HPDE6-E6E7 (cell line): ENCODE data around the gene SOST.
"Not testable (repeated sequence)": the region's sequence is repeated elsewhere in the genome, so short reads cannot be mapped to it uniquely, and the experiment has no call there.

Experiments used
- DNase-seq: peaks from one replicate; pipeline ENCODE4 v3.0.0; 2011; ENCODE audit warnings: missing footprints; ENCODE audit errors: extremely low spot score

Gene SOST

GRCh38 chr17:43758497-43759174 is at the start of gene SOST:
Gene SOST (minus strand): TSS chr17:43758791. CDS start chr17:43758741, 50 bp downstream.
- no peak for DNase-seq

DNA sequence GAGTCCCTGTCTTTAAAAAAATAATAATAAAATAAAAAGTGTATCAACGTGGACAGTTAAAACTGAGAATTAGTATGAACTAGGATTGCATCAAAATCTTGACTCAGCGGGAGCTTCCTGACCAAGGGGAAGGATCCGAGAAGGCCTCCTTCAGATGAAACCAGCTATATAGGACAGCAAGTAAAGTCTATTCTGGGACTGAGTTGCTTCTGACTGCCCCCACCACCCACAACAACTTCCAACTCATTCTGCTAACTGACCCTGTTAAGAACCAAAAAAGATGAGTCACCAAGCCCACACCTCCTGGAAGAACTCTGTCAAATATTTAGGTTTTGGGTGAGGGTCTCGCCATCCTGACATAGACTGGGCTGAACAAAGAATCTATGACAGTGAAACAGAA is 49.5 kb upstream of the SOST start:
- no peak for DNase-seq

- DNase-seq: no peak
Measured at GRCh38 chr17:43805117-43805516, 46.5 kb upstream of the SOST start.

DNA sequence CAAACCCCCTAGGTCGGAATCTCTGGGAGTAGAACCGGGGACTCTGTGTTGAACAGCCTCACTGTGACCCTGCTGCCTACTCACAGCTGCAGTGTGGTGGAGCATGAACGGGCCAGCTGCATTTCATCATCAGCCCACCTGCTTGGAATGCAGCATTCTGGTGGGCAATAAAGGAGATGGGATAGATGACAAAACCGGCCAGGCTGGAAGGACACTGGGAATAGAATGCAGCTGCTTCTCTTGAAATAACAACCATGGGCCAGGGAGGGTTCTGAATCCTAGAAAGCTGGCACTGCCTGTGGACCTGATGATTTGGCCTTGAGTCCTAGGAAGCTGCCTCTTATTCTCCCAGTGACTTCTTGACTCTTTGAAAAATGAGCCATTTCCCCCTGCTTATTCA is 45.2 kb upstream of the SOST start:
- no peak for DNase-seq

- no peak for DNase-seq
Measured at GRCh38 chr17:43801844-43802243, 43.3 kb upstream of the SOST start.

GRCh38 chr17:43800736-43801135 is 42.1 kb upstream of the SOST start:
- no peak for DNase-seq

DNA sequence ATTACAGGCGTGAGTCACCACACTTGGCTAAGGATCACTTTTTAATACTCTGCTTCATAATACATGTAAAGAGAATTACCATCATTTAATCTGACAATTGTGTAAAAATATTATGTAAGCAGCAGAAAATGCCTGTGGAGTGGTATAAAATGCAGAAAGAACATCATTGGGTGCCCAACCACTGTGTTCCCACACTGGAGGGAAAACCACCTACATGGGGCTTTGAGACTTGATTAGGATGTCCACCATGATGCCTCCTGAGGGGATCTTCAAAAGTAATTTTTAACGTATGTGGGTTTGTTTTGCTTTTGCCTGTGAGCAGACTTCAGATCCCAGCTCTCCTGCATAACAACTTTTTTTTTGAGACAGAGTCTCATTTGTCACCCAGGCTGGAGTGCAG is 40.5 kb upstream of the SOST start:
- no peak for DNase-seq

DNA sequence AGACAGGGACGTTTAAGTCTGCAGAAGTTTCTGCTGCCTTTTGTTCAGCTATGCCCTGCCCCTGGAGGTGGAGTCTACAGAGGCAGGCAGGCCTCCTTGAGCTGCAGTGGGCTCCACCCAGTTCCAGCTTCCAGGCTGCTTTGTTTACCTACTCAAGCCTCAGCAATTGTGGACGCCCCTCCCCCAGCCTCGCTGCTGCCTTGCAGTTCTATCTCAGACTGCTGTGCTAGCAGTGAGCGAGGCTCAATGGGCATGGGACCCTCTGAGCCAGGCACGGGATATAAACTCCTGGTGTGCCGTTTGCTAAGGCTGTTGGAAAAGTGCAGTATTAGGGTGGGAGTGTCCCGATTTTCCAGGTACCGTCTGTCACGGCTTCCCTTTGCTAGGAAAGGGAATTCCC is 39.4 kb upstream of the SOST start:
- DNase-seq: not testable (repeated sequence)

DNA sequence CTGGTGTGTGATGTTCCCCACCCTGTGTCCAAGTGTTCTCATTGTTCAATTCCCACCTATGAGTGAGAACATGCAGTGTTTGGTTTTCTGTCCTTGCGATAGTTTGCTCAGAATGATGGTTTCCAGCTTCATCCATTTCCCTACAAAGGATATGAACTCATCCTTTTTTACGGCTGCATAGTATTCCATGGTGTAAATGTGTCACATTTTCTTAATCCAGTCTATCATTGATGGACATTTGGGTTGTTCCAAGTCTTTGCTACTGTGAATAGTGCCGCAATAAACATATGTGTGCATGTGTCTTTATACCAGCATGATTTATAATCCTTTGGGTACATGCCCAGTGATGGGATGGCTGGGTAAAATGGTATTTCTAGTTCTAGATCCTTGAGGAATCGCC is 34.1 kb upstream of the SOST start:
- DNase-seq: not testable (repeated sequence)

DNA sequence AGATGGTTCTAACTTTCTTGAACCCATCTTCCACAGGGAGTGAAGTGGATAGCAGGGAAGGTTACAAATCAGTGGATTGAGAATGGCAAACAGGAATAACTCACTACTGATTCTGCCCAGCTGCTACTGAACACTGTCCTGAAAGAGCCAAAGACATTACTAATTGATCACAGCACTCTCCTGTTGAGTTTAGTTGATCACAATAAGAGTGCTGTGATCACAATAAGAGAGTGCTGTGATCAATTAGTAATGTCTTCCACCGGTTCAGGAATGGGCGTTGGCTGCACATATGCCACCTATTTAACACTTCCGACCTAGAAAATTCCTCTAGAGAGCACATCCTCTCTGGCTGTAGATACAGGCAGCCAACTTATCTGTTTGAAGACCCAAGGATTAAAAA is 33.0 kb upstream of the SOST start:
- DNase-seq: peak; percentile 52

DNA sequence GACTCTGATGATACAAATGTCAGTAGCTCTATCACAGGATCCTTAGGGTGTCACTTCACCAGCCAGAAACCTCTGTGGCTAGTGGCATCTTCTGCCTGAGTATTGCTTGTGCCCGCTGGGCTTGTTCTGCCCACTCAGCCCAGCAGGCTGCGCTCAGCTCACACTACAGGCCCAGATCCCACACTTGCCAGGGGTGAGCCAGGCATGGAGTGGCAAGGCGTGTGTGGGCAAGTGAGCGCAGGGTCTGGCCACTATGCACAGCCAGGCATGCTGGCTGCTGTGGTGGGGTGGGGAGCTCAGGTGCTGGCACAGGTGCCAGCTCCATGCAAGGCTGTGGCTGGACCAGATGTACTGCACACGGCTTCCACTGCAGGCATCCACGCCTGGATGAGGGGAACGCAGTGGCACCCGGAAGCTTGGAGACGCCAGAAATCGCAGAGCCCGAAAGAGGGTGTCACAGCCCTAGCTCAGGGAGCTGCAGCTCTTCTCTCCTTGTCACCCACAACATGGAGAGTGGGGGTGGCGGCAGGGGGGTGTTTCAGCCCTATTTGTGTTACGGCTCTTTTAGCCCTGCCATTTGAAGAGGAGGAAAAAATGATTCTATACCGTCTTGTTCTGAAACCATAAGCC is 31.8 kb upstream of the SOST start:
- no peak for DNase-seq

GRCh38 chr17:43789482-43789881 is 30.9 kb upstream of the SOST start:
- no peak for DNase-seq

GRCh38 chr17:43788540-43788939 is 29.9 kb upstream of the SOST start:
- no peak for DNase-seq

DNA sequence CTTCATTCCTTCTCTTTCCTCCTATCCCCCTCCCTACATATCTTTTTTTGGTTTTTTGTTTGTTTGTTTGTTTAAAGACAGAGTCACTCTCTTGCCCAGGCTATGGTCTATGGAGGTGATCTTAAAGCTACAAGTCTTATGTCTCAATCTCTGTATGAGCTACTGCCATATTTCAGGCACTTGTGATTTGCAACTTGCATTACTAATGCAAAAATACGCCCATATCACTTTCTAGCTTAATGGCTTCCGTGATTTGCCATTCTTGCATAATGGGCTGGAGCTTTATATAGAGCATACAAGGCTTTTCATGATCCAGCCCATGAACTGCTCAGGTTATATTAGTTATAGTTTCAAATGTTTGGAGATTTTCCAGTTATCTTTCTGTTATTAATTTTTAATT is 29.1 kb upstream of the SOST start:
- DNase-seq: no peak

- no peak for DNase-seq
Measured at GRCh38 chr17:43784628-43785101, 26.1 kb upstream of the SOST start.

DNA sequence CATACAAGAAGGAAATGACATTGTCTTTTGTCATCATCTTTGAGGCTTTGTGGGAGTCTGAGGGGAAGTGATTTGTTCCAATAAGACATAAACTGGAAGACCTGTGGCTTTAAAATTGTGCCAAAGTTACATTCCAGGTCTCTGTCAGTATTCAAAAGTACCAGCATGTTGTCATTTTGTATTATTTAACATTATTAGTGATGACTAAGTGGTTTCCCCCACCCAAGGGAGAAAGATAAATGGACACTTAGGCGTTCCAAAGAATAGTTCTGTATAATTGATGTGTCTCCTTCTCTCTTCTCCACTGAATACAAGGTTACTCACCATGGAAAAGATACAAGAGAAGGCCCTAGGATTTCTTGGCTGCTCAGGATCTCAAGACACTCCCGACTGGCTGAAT is 25.5 kb upstream of the SOST start:
- DNase-seq: no peak

GRCh38 chr17:43782913-43783680 is 24.5 kb upstream of the SOST start:
- DNase-seq: no peak

DNA sequence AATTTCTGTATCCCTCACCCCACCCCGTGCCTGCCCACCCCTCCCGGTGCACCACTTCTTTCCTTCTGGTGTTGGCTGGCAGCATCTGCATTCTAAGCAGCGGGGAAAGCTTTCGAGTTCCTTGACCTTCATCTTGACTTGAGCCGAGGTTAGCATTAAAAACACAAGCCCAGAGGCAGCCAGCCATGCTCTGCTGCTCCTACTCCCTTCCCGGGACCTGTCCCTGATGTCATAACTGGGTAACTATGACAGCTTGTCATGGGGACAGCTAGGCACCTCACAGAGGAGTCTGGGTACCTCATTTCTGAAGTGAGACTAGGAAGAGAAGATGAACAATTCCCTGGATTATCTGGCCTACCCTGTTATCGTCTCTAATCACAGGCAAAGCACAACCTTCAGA is 21.5 kb upstream of the SOST start, which contains the start of gene CFAP97D1:
Gene CFAP97D1, plus strand, starts transcription at position 301 of the 400 bp plus-strand sequence. Its CDS starts 28 bp downstream, at position 329.
- DNase-seq: no peak

DNA sequence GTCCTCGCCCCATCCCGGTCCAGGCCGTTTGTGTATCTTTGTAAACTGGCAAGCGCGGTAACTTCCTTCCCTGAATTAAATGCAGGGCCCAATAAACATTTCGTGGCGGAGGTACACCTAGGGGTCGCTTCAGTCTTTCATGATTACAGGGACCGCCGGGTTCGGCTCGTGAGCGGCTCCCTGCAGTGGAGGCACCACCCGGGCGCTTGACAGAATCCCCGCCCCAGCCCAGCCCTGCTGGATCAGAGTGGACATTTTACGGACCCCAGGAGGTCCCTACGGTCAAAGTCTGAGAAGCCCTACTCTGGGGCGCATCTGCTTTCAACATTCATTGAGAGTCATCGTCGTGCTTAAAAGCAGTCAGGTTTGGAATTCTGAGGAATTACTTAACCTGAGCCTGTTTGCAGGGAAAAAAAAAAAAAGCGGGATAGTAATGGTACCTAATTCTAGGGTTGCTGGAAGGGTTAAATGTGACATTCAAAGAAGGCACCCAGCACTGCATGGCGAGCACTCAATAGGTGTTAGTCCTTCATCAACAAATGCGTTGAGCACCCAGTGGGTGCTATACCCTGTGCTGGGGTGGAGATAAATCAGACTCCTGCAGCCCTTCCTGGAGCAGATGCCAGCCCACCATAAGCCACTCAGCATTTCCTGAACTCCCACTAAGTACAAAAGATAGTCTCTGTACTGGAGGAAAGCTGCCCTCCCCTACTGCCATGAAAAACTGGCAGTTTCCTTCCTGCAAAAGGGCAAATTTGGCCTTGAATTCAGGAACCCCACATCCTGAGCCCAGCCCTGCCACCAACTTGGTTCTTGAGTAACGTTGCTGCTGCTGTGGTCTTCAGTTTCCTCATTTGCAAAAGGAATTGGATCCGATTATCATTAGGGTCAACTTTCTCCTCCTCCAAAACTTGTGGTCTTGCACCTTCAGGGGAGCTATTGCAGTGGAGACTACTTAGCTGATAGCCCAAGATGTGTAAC is 20.8 kb upstream of the SOST start:
- no peak for DNase-seq

DNA sequence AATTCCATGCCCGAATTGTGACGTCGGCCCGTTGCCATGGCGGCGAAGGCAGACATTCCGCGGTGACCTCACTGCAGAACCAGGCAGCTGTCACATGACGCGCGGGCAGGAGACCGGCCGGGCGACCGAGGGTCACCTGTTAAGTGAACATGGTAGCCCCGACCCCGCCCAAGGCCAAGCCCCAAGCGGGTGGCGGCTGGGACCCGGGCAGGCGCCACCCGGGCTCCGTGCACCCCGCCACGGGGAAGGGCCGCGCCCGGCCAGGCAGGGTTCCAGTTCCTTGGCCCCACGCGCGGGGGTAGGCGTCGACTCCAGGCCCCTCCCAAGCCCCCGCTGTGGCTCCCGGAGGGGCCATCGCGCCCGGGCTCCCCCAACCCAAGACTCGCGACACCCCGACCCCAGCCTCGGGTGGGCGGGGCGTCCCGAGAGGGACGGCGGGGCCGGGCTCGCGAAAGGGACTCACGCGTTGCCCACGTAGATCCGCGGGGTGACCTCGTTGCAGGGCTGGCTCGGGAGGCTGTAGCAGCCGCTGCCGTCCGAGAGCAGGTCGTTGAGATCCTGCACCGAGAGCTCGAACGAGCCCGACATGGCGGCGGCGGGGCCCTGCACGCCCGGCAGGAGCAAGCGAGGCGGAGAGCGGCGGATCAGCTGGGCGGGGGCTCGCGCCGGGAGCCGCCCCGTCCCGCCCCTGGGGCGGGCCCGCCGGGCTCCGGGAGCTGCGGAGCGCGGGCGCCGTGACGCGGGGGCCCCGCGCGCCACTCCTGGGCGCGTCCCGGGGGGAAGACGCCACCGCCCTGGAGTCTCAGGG is 19.9 kb upstream of the SOST start, which contains the start of gene DUSP3:
Gene DUSP3, minus strand, starts transcription at position 641 of the 808 bp plus-strand sequence. Its CDS starts 53 bp downstream, at position 588.
- DNase-seq: peak; percentile 90
